A549 (cell line): ENCODE results near the gene PINK1. TPM values are rescaled to one million over a fixed set of nuclear protein-coding genes. Genes with fewer than 3 reads are reported as not detected.
A peak's percentile ranks its signal among the peaks of the same experiment; 100 is the strongest.

ENCODE experiments used
- ATAC-seq, 2 experiments: fragments of 200-7000 bp in 1 of 2; fragments of >200 bp in 1 of 2; cut with Nextera tagmentation in 1 of 2; cut with Tn5 transposase in 1 of 2; 3 replicates each; pipeline versions ENCODE4 v1.8.0 to v1.9.1; 2018 to 2020; ENCODE audit warnings: mild to moderate bottlenecking in 1 of 2, moderate library complexity in 1 of 2
- CTCF ChIA-PET: fragments of 300-600 bp; sonication (Branson Sonifier 250); formaldehyde crosslinking; extraction: SDS; loops from one replicate; lab custom pipeline; 2021; ENCODE audit warnings: antibody characterized with exemption, inconsistent platforms; lab: Yijun Ruan, JAX
- POLR2A ChIA-PET: fragments of 350-600 bp; formaldehyde crosslinking; extraction: SDS; loops from one replicate; lab custom pipeline; 2021; ENCODE audit warnings: antibody characterized with exemption, inconsistent platforms; lab: Yijun Ruan, JAX
- DNase-seq, 2 experiments: peaks; one replicate each; pipeline versions ENCODE4 v3.0.0 to v3.0.0-alpha.2; 2011 to 2016; ENCODE audit warnings: low read depth in 1 of 2, low spot score in 1 of 2
- FAIRE-seq: peaks from 2 replicates; lab custom pipeline; 2011; peaks lifted over from hg19 to GRCh38; lab: Jason Lieb, UNC
- H3K27ac ChIP-seq, 2 experiments: fragments of >200 bp; sonication (Bioruptor Twin); formaldehyde crosslinking; 3 replicates each; pipeline ENCODE4 v1.5.1; 2016 to 2017
- H3K4me1 ChIP-seq: fragments of >200 bp; sonication (Bioruptor Twin); formaldehyde crosslinking; 3 replicates; pipeline ENCODE4 v1.6.1; 2016
- H3K4me2 ChIP-seq: fragments of >200 bp; sonication (Bioruptor Twin); formaldehyde crosslinking; 3 replicates; pipeline ENCODE4 v1.6.1; 2016
- H3K4me3 ChIP-seq: fragments of >200 bp; sonication (Bioruptor Twin); formaldehyde crosslinking; 3 replicates; pipeline ENCODE4 v1.5.1; 2016
- H3K9me3 ChIP-seq: fragments of >200 bp; sonication (Bioruptor Twin); formaldehyde crosslinking; 3 replicates; pipeline ENCODE4 v1.6.1; 2016
- ATOH8 ChIP-seq: fragments of 250-450 bp; sonication (Bioruptor Pico); IDR thresholded peaks from 2 replicates; pipeline ENCODE4 v1.5.0; 2020; ENCODE audit warnings: low read depth, mild to moderate bottlenecking, moderate library complexity
- CEBPB ChIP-seq, 2 experiments: fragments of >200 bp in 1 of 2; sonication (Bioruptor Twin) in 1 of 2; formaldehyde crosslinking in 1 of 2; IDR thresholded peaks; 2 replicates each; pipeline ENCODE4 v1.6.1; 2012 to 2016
- EHF ChIP-seq: fragments of 250-450 bp; sonication (Bioruptor Pico); IDR thresholded peaks from 2 replicates; pipeline ENCODE4 v1.5.0; 2020; ENCODE audit warnings: mild to moderate bottlenecking
- EP300 ChIP-seq, 2 experiments: fragments of >200 bp; sonication (Bioruptor Twin); formaldehyde crosslinking; IDR thresholded peaks; 2 replicates in 1 of 2; 3 replicates in 1 of 2; pipeline ENCODE4 v1.6.1; 2016 to 2017
- ESRRA ChIP-seq: fragments of 150-350 bp; IDR thresholded peaks from 2 replicates; pipeline ENCODE4 v1.6.1; 2014; ENCODE audit warnings: mild to moderate bottlenecking, low read length, borderline replicate concordance
- HEYL ChIP-seq: fragments of 250-450 bp; sonication (Bioruptor Pico); IDR thresholded peaks from 2 replicates; pipeline ENCODE4 v1.8.0; 2021; ENCODE audit warnings: mild to moderate bottlenecking, moderate library complexity
- JUN ChIP-seq, 2 experiments: fragments of >200 bp; sonication (Bioruptor Twin); formaldehyde crosslinking; IDR thresholded peaks; 2 replicates in 1 of 2; 3 replicates in 1 of 2; pipeline ENCODE4 v1.6.1; 2016 to 2017
- JUNB ChIP-seq: fragments of >200 bp; sonication (Bioruptor Twin); formaldehyde crosslinking; IDR thresholded peaks from 2 replicates; pipeline ENCODE4 v1.6.1; 2016
- KDM1A ChIP-seq: fragments of 200-600 bp; sonication (generic); IDR thresholded peaks from 2 replicates; pipeline ENCODE4 v1.6.1; 2016; ENCODE audit warnings: low read depth, mild to moderate bottlenecking
- KDM5A ChIP-seq: fragments of 200-600 bp; sonication (generic); IDR thresholded peaks from 2 replicates; pipeline ENCODE4 v1.6.1; 2016; ENCODE audit warnings: antibody characterized with exemption, mild to moderate bottlenecking
- NR3C1 ChIP-seq: fragments of >200 bp; sonication (Bioruptor Twin); formaldehyde crosslinking; IDR thresholded peaks from 3 replicates; pipeline ENCODE4 v1.6.1; 2017
- POLR2AphosphoS2 ChIP-seq: conservative IDR thresholded peaks from 2 replicates; pipeline ENCODE4 v1.6.1; 2012; ENCODE audit warnings: low read length, improper control_type of control experiment, inconsistent platforms
- RFX5 ChIP-seq: fragments of 450-650 bp; IDR thresholded peaks from 2 replicates; pipeline ENCODE4 v1.7.1; 2014; ENCODE audit warnings: antibody characterized with exemption, mild to moderate bottlenecking, moderate library complexity
- TFCP2L1 ChIP-seq: fragments of 250-450 bp; sonication (Bioruptor Pico); IDR thresholded peaks from 2 replicates; pipeline ENCODE4 v1.5.0; 2021; ENCODE audit warnings: mild to moderate bottlenecking
- TP53 ChIP-seq: fragments of 250-450 bp; sonication (Bioruptor Pico); IDR thresholded peaks from 2 replicates; pipeline ENCODE4 v1.5.0; 2021; ENCODE audit warnings: mild to moderate bottlenecking, moderate library complexity
- ZFP36 ChIP-seq: fragments of 450-650 bp; IDR thresholded peaks from 2 replicates; pipeline ENCODE4 v1.6.1; 2014; ENCODE audit warnings: borderline replicate concordance; ENCODE audit not compliant: partially characterized antibody
- ZNF302 ChIP-seq: fragments of 250-450 bp; sonication (Bioruptor Pico); IDR thresholded peaks from 2 replicates; pipeline ENCODE4 v1.9.0; 2021; ENCODE audit warnings: inconsistent platforms, mild to moderate bottlenecking, moderate library complexity
- WGBS: methylation state at CpG from one replicate; pipeline ENCODE4 v1.1.6; 2017; ENCODE audit errors: missing lambda C conversion rate; 5-methylcytosine and 5-hydroxymethylcytosine counted together
- polyA plus RNA-seq, 4 experiments: library from polyadenylated mRNA; depleted of rRNA in 3 of 4; stranded (reverse); fragments of >200 nt; fragmentation: RNase III in 1 of 4; extraction: RNeasy Plus Mini Kit Qiagen cat#74134 plus additional on column Dnase treatment in 1 of 4; gene quantifications; 2 replicates in 3 of 4; 3 replicates in 1 of 4; pipeline ENCODE4 v1.2.3, GENCODE V29; 2011 to 2017
- TF ChIP-seq, protein P1 (sequence below): fragments of 150-350 bp; IDR thresholded peaks from 2 replicates; pipeline ENCODE4 v1.6.1; 2014; ENCODE audit warnings: low read depth, mild to moderate bottlenecking, low read length
- TF ChIP-seq, protein P2 (sequence below): fragments of 450-650 bp; IDR thresholded peaks from 2 replicates; pipeline ENCODE4 v1.6.1; 2014; ENCODE audit warnings: antibody characterized with exemption
- TF ChIP-seq, protein P3 (sequence below): IDR thresholded peaks from 2 replicates; pipeline ENCODE4 v1.6.1; 2012
- TF ChIP-seq, protein P4 (sequence below): IDR thresholded peaks from 2 replicates; pipeline ENCODE4 v1.6.1; 2012

Gene PINK1
- polyA plus RNA-seq, 2 of the 4 experiments (the other 2 are of a cell fraction) = 18.9 to 51.4 TPM

DNA sequence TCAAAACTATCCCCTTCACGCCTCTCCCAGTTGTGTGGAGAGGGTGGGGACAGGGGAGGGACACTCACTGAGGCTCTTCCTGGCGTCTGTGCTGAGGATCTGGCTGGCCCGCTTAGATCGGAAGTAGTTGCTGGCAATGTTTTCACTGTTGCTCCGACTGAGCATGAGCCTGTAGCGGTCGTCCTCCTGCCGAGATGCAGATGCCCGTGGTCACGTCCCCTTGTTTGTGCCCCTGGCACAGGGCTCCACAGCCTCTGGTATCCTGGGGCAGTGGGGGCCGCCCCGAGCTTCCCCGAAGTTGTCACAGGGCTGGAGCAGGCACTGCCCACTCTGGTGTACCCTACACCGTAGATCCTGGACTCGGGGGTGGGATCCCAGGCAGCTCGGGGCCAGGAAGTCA lies 32.9 kb downstream of the PINK1 start:
- POLR2A ChIA-PET = no interaction called here
- H3K4me2 ChIP-seq = no peak overlapping the region
- ATAC-seq = no peak
- 98% methylated on average over 7 of the region's 16 CpGs for WGBS
- no peak overlapping the region for H3K27ac ChIP-seq
- H3K4me1 ChIP-seq = peaks cover 6% of the 10 kb centered on the region; the same call in 1 of the 3 replicates
- TF ChIP-seq KDM5A (no peak), EP300 (IDR thresholded peaks at IDR 0.05) (no peak), HEYL (CRISPR knock-in tag) (no peak), KDM1A (no peak), RFX5 (no peak), TP53 (CRISPR knock-in tag) (no peak), ATOH8 (CRISPR knock-in tag) (no peak), ZFP36 (no peak), JUNB (no peak), CEBPB (IDR thresholded peaks at IDR 0.05) (no peak), ESRRA (no peak), JUN (IDR thresholded peaks at IDR 0.05) (no peak), ZNF302 (CRISPR knock-in tag) (no peak), POLR2AphosphoS2 (no peak), EHF (CRISPR knock-in tag) (no peak)
- TF ChIP-seq, protein P1, sequence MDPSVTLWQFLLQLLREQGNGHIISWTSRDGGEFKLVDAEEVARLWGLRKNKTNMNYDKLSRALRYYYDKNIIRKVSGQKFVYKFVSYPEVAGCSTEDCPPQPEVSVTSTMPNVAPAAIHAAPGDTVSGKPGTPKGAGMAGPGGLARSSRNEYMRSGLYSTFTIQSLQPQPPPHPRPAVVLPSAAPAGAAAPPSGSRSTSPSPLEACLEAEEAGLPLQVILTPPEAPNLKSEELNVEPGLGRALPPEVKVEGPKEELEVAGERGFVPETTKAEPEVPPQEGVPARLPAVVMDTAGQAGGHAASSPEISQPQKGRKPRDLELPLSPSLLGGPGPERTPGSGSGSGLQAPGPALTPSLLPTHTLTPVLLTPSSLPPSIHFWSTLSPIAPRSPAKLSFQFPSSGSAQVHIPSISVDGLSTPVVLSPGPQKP = no peak
- TF ChIP-seq, all 56 proteins: peak for 0
- H3K9me3 ChIP-seq = no peaks in the 10 kb centered on the region
- DNase-seq (no peak), FAIRE-seq (no peak)
- CTCF ChIA-PET = interaction anchor here (0.7 to 1.2 kb wide), 4 partner anchors 91 to 454 kb away, joined by 3 to 6 read pairs (median 3); no protein-coding TSS in a partner anchor
- no peak overlapping the region for H3K4me3 ChIP-seq

DNA sequence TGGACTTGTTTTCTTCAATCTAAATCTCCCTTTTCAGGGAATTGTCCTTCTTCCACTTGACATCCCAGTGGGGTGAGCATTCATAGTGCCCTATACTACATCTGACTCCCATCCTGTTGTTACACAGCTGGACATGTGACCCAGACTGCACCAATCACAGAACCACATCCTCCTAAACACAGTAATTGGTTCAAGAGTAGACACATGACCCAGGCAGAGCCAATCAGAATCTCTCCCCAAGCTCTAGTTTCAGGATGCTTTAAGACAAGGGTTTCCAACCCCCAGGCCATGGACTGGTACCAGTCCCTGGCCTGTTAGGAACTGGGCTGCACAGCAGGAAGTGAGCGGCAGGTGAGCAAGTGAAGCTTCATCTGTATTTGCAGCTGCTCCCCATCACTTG lies 33.5 kb downstream of the PINK1 start:
- ChIA-PET POLR2A (no interaction called here), CTCF (interaction anchor here (0.7 to 1.1 kb wide), 3 partner anchors 92 to 454 kb away, joined by 3 to 6 read pairs (median 3); no protein-coding TSS in a partner anchor)
- H3K4me1 ChIP-seq = peaks cover 6% of the 10 kb centered on the region; the same call in 1 of the 3 replicates
- H3K4me2 ChIP-seq = no peak overlapping the region
- no peak overlapping the region for H3K4me3 ChIP-seq
- no CpG with 5 or more reads among the region's 1 CpG for WGBS
- DNase-seq (peak; percentile 41 to 46), ATAC-seq (peak in 1 of 2 experiments; percentile 63; a peak in 3 of 6 replicates), FAIRE-seq (no peak)
- TF ChIP-seq, protein P2, sequence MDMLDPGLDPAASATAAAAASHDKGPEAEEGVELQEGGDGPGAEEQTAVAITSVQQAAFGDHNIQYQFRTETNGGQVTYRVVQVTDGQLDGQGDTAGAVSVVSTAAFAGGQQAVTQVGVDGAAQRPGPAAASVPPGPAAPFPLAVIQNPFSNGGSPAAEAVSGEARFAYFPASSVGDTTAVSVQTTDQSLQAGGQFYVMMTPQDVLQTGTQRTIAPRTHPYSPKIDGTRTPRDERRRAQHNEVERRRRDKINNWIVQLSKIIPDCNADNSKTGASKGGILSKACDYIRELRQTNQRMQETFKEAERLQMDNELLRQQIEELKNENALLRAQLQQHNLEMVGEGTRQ = peak; percentile 89
- TF ChIP-seq, protein P3, sequence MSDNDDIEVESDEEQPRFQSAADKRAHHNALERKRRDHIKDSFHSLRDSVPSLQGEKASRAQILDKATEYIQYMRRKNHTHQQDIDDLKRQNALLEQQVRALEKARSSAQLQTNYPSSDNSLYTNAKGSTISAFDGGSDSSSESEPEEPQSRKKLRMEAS = no peak
- H3K9me3 ChIP-seq = no peaks in the 10 kb centered on the region
- H3K27ac ChIP-seq = no peak overlapping the region

- H3K9me3 ChIP-seq = no peaks in the 10 kb centered on the region
- no peak overlapping the region for H3K4me2 ChIP-seq
- FAIRE-seq = no peak
- CTCF ChIA-PET = no interaction called here
- no peak for DNase-seq
- H3K4me1 ChIP-seq = no peaks in the 10 kb centered on the region
- ATAC-seq = no peak
- H3K4me3 ChIP-seq = no peak overlapping the region
- POLR2A ChIA-PET = no interaction called here
- TF ChIP-seq, protein P4, sequence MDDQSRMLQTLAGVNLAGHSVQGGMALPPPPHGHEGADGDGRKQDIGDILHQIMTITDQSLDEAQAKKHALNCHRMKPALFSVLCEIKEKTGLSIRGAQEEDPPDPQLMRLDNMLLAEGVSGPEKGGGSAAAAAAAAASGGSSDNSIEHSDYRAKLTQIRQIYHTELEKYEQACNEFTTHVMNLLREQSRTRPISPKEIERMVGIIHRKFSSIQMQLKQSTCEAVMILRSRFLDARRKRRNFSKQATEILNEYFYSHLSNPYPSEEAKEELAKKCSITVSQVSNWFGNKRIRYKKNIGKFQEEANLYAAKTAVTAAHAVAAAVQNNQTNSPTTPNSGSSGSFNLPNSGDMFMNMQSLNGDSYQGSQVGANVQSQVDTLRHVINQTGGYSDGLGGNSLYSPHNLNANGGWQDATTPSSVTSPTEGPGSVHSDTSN = no peak
- no peak for TF ChIP-seq JUNB
- no peak for TF ChIP-seq EP300 (IDR thresholded peaks at IDR 0.05)
- TF ChIP-seq NR3C1 = no peak
- TF ChIP-seq TFCP2L1 (CRISPR knock-in tag) = no peak
- H3K27ac ChIP-seq = no peak overlapping the region
- WGBS = 95% methylated on average over 1 of the region's 1 CpG
Measured at GRCh38 chr1:20668581-20668980, 35.3 kb downstream of the PINK1 start.
